ENCODE data around the gene LETM1. TPM values are rescaled to one million over a fixed set of nuclear protein-coding genes. Genes with fewer than 3 reads are reported as not detected.

LETM1 gene
- total and polyA plus RNA-seq, 2 of the 13 experiments (the other 11 are each of a cell fraction or from before 2014, with no cell fraction given), result 9.7 to 41.6 TPM

GRCh38 chr4:1864076-1865008 lies 8.4 kb upstream of the LETM1 start (continued):
- no peak for TF ChIP-seq RBM39 (IDR thresholded peaks at IDR 0.05; ENCODE audit: low read depth, low read length, poor library complexity, severe bottlenecking)
- peak; percentile 30; the same call in 1 of the 2 replicates for TF ChIP-seq MYC (CRISPR knock-in tag; IDR thresholded peaks at IDR 0.05; ENCODE audit: borderline replicate concordance)
- TF ChIP-seq, protein P1, sequence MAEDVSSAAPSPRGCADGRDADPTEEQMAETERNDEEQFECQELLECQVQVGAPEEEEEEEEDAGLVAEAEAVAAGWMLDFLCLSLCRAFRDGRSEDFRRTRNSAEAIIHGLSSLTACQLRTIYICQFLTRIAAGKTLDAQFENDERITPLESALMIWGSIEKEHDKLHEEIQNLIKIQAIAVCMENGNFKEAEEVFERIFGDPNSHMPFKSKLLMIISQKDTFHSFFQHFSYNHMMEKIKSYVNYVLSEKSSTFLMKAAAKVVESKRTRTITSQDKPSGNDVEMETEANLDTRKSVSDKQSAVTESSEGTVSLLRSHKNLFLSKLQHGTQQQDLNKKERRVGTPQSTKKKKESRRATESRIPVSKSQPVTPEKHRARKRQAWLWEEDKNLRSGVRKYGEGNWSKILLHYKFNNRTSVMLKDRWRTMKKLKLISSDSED (CRISPR knock-in tag; IDR thresholded peaks at IDR 0.05), result no peak
- no peak for TF ChIP-seq NFE2 (CRISPR knock-in tag; IDR thresholded peaks at IDR 0.05)
- no peak; the same call in 1 of the 2 replicates for TF ChIP-seq HNF1B (CRISPR knock-in tag; IDR thresholded peaks at IDR 0.05)
- TF ChIP-seq BHLHE40 (IDR thresholded peaks at IDR 0.05; ENCODE audit: low read length), result no peak
- TF ChIP-seq TAF1 (CRISPR knock-in tag; IDR thresholded peaks at IDR 0.05), result no peak; the same call in 1 of the 2 replicates
- TF ChIP-seq SAFB2 (CRISPR knock-in tag; IDR thresholded peaks at IDR 0.05; ENCODE audit: borderline replicate concordance, low read depth), result no peak
- TF ChIP-seq, protein P2, sequence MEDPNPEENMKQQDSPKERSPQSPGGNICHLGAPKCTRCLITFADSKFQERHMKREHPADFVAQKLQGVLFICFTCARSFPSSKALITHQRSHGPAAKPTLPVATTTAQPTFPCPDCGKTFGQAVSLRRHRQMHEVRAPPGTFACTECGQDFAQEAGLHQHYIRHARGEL (CRISPR knock-in tag; IDR thresholded peaks at IDR 0.05), result no peak
- TF ChIP-seq GZF1 (CRISPR knock-in tag; IDR thresholded peaks at IDR 0.05), result no peak; the same call in 1 of the 2 replicates
- TF ChIP-seq ZNF816 (CRISPR knock-in tag; IDR thresholded peaks at IDR 0.05; ENCODE audit: borderline replicate concordance), result no peak
- TF ChIP-seq ZNF747 (CRISPR knock-in tag; IDR thresholded peaks at IDR 0.05; ENCODE audit: borderline replicate concordance), result no peak
- TF ChIP-seq CENPX (CRISPR knock-in tag; IDR thresholded peaks at IDR 0.05), result no peak
- TF ChIP-seq RBAK (CRISPR knock-in tag; IDR thresholded peaks at IDR 0.05), result no peak
- no peak for TF ChIP-seq ZNF530 (CRISPR knock-in tag; IDR thresholded peaks at IDR 0.05; ENCODE audit: low read depth)
- no peak for TF ChIP-seq HNF1A (IDR thresholded peaks at IDR 0.05; ENCODE audit: low read depth)
- TF ChIP-seq HNF1A (CRISPR knock-in tag; IDR thresholded peaks at IDR 0.05; ENCODE audit: borderline replicate concordance), result peak; percentile 39; the same call in 1 of the 2 replicates
- TF ChIP-seq ZNF713 (CRISPR knock-in tag; IDR thresholded peaks at IDR 0.05), result no peak
- TF ChIP-seq CHD2 (IDR thresholded peaks at IDR 0.05; ENCODE audit: low read depth, low read length), result no peak
- TF ChIP-seq DNMT1 (CRISPR knock-in tag; IDR thresholded peaks at IDR 0.05), result no peak
- no peak for TF ChIP-seq ZNF136 (CRISPR knock-in tag; IDR thresholded peaks at IDR 0.05; ENCODE audit: low read depth)
- no peak for TF ChIP-seq ZNF660 (CRISPR knock-in tag; IDR thresholded peaks at IDR 0.05; ENCODE audit: borderline replicate concordance, low read depth)
- no peak for TF ChIP-seq RORA (CRISPR knock-in tag; IDR thresholded peaks at IDR 0.05)
